GM19324 (cell line): ENCODE data around the gene HSD11B2.

Experiments
- ATAC-seq: cut with Tn5 transposase; IDR thresholded peaks from one replicate; pipeline ENCODE4 v1.9.1; 2021; ENCODE audit warnings: mild to moderate bottlenecking, moderate library complexity; ENCODE audit not compliant: unreplicated experiment, low FRiP score

HSD11B2 gene

GRCh38 chr16:67396159-67397035, 34.5 kb upstream of the HSD11B2 start:
- ATAC-seq: no peak

GRCh38 chr16:67397036-67397801, 33.7 kb upstream of the HSD11B2 start:
- no peak for ATAC-seq

GRCh38 chr16:67397812-67398545, 32.9 kb upstream of the HSD11B2 start:
- ATAC-seq: no peak

GRCh38 chr16:67398546-67399217, 32.2 kb upstream of the HSD11B2 start:
- ATAC-seq: no peak

GRCh38 chr16:67399218-67399733, 31.6 kb upstream of the HSD11B2 start:
- ATAC-seq: no peak

- ATAC-seq: no peak
These were observed 30.9 kb upstream of the HSD11B2 start for GRCh38 chr16:67399749-67400704.

GRCh38 chr16:67400901-67401300, 30.0 kb upstream of the HSD11B2 start:
- ATAC-seq: no peak

GRCh38 chr16:67403976-67404555, 26.9 kb upstream of the HSD11B2 start:
- ATAC-seq: no peak

- ATAC-seq: no peak
These were observed 26.1 kb upstream of the HSD11B2 start for GRCh38 chr16:67404740-67405226.

GRCh38 chr16:67405336-67405735, 25.6 kb upstream of the HSD11B2 start:
- no peak for ATAC-seq

- no peak for ATAC-seq
These were observed 24.6 kb upstream of the HSD11B2 start for GRCh38 chr16:67406111-67406971.

- ATAC-seq: no peak
These were observed 23.6 kb upstream of the HSD11B2 start for GRCh38 chr16:67407176-67407787.

- no peak for ATAC-seq
These were observed 23.0 kb upstream of the HSD11B2 start for GRCh38 chr16:67407788-67408452.

GRCh38 chr16:67409631-67410030, 21.3 kb upstream of the HSD11B2 start:
- no peak for ATAC-seq

- ATAC-seq: no peak
These were observed 19.6 kb upstream of the HSD11B2 start for GRCh38 chr16:67411339-67411738.

- ATAC-seq: no peak
These were observed 18.6 kb upstream of the HSD11B2 start for GRCh38 chr16:67412294-67412693.
